Umbilical cord (tissue), 2 donors: ENCODE results near the gene XIST. TPM values are rescaled to one million over a fixed set of nuclear protein-coding genes. Genes with fewer than 3 reads are reported as not detected.
"Not testable (repeated sequence)": the region's sequence is repeated elsewhere in the genome, so short reads cannot be mapped to it uniquely, and the experiment has no call there.

ENCODE experiments used
- DNase-seq: peaks from one replicate; pipeline ENCODE4 v3.0.0-alpha.2; 2015; ENCODE audit warnings: low spot score
- total RNA-seq: library from RNA; depleted of rRNA; stranded (reverse); fragments of >200 nt; gene quantifications from one replicate; pipeline ENCODE4 v1.2.3, GENCODE V29; 2014; ENCODE audit warnings: low replicate concordance; ENCODE audit not compliant: insufficient read depth

XIST gene
- total RNA-seq, 1 donor from 2014 or later: 13.7 TPM

- no peak for DNase-seq
These were observed 34.9 kb downstream of the XIST start for GRCh38 chrX:73817393-73818199.

DNA sequence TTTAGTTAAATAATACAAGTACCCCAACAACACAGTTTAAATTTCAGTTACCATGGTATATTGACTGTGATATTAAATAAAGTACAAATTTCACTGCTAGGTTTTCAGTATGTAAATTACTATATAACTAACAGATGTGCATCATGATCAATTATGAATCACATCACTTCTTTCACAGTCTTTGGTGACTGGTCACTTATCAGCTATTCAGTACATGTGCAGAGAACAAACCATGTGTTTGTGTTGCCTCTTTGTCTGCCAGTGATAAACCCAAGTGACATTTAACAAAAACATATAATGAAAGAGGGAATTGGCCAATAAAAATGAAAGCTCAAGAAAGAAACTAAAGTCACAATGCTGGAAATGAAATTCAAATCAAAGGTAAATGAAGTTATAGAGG lies 40.3 kb downstream of the XIST start:
- DNase-seq: no peak

GRCh38 chrX:73804109-73804508 lies 48.4 kb downstream of the XIST start:
- not testable (repeated sequence) for DNase-seq

GRCh38 chrX:73799888-73800287 lies 52.6 kb downstream of the XIST start:
- DNase-seq: no peak

DNA sequence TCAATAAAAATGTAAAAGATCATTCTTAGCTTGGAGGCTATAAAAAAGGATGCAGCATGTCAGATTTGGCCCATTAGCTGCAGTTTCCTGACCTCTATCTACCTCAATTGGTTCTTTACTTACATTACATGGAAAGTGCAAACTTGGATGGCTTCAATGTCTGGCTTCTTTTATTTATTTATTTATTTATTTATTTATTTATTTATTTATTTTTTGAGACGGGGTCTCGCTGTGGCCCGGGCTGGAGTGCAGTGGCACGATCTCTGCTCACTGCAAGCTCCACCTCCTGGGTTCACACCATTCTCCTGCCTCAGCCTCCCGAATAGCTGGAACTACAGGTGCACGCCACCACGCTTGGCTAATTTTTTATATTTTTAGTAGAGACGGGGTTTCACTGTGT lies 60.0 kb downstream of the XIST start:
- not testable (repeated sequence) for DNase-seq

- no peak for DNase-seq
These were observed 67.0 kb downstream of the XIST start for GRCh38 chrX:73785493-73785892.
